ENCODE measurements around the gene TSC1.
"Not testable (repeated sequence)": the region's sequence is repeated elsewhere in the genome, so short reads cannot be mapped to it uniquely, and the experiment has no call there.

Gene TSC1

GRCh38 chr9:132970324-132971062, 26.1 kb upstream of the TSC1 start:
- TF ChIP-seq EZH2 (IDR thresholded peaks at IDR 0.05) (no peak), FOXP2 (optimal IDR thresholded peaks at IDR 0.05; ENCODE audit: control extremely low read depth, extremely low read length, insufficient read depth) (no peak), POLR2AphosphoS5 (IDR thresholded peaks at IDR 0.05; ENCODE audit: borderline replicate concordance, low read depth, low read length) (no peak)
- no peaks in the 10 kb centered on the region for H3K9me3 ChIP-seq (ENCODE audit: low read depth, low read length)
- no peak for DNase-seq (ENCODE audit: low read depth, low spot score)
- H3K27ac ChIP-seq: no peak overlapping the region
- H3K9ac ChIP-seq (ENCODE audit: insufficient read length): no peak overlapping the region
- H3K4me3 ChIP-seq: no peak overlapping the region
- no peaks in the 10 kb centered on the region for H3K36me3 ChIP-seq (ENCODE audit: insufficient read depth, low read length)

GRCh38 chr9:132969783-132970182, 25.4 kb upstream of the TSC1 start:
- no peaks in the 10 kb centered on the region for H3K9me3 ChIP-seq (ENCODE audit: low read depth, low read length)
- H3K27ac ChIP-seq: no peak overlapping the region
- H3K36me3 ChIP-seq (ENCODE audit: insufficient read depth, low read length): no peaks in the 10 kb centered on the region
- no peak for DNase-seq (ENCODE audit: low read depth, low spot score)
- no peak overlapping the region for H3K9ac ChIP-seq (ENCODE audit: insufficient read length)
- H3K4me3 ChIP-seq: no peak overlapping the region
- TF ChIP-seq EZH2 (IDR thresholded peaks at IDR 0.05): no peak
- no peak for TF ChIP-seq POLR2AphosphoS5 (IDR thresholded peaks at IDR 0.05; ENCODE audit: borderline replicate concordance, low read depth, low read length)
- TF ChIP-seq FOXP2 (optimal IDR thresholded peaks at IDR 0.05; ENCODE audit: control extremely low read depth, extremely low read length, insufficient read depth): no peak

- H3K4me3 ChIP-seq; H3K36me3 ChIP-seq (ENCODE audit: insufficient read depth, low read length); H3K9ac ChIP-seq (ENCODE audit: insufficient read length); H3K9me3 ChIP-seq (ENCODE audit: low read depth, low read length); H3K27ac ChIP-seq; DNase-seq (ENCODE audit: low read depth, low spot score): not testable (repeated sequence)
Observed at GRCh38 chr9:132967908-132968307, 23.5 kb upstream of the TSC1 start.

GRCh38 chr9:132965478-132965877, 21.1 kb upstream of the TSC1 start:
- TF ChIP-seq POLR2AphosphoS5 (IDR thresholded peaks at IDR 0.05; ENCODE audit: borderline replicate concordance, low read depth, low read length) (no peak), FOXP2 (optimal IDR thresholded peaks at IDR 0.05; ENCODE audit: control extremely low read depth, extremely low read length, insufficient read depth) (no peak), EZH2 (IDR thresholded peaks at IDR 0.05) (no peak)
- no peak overlapping the region for H3K9ac ChIP-seq (ENCODE audit: insufficient read length)
- H3K4me3 ChIP-seq: no peak overlapping the region
- no peaks in the 10 kb centered on the region for H3K9me3 ChIP-seq (ENCODE audit: low read depth, low read length)
- no peak for DNase-seq (ENCODE audit: low read depth, low spot score)
- H3K27ac ChIP-seq: no peak overlapping the region
- H3K36me3 ChIP-seq (ENCODE audit: insufficient read depth, low read length): no peaks in the 10 kb centered on the region

GRCh38 chr9:132961002-132961401, 16.6 kb upstream of the TSC1 start:
- no peak for DNase-seq (ENCODE audit: low read depth, low spot score)
- Histone ChIP-seq H3K9me3 (ENCODE audit: low read depth, low read length) (no peaks in the 10 kb centered on the region), H3K36me3 (ENCODE audit: insufficient read depth, low read length) (no peaks in the 10 kb centered on the region), H3K27ac (no peak overlapping the region), H3K9ac (ENCODE audit: insufficient read length) (no peak overlapping the region), H3K4me3 (no peak overlapping the region)
- TF ChIP-seq FOXP2 (optimal IDR thresholded peaks at IDR 0.05; ENCODE audit: control extremely low read depth, extremely low read length, insufficient read depth): no peak
- TF ChIP-seq POLR2AphosphoS5 (IDR thresholded peaks at IDR 0.05; ENCODE audit: borderline replicate concordance, low read depth, low read length): no peak
- TF ChIP-seq EZH2 (IDR thresholded peaks at IDR 0.05): no peak

GRCh38 chr9:132957805-132958204, 13.4 kb upstream of the TSC1 start:
- TF ChIP-seq EZH2 (IDR thresholded peaks at IDR 0.05) (no peak), FOXP2 (optimal IDR thresholded peaks at IDR 0.05; ENCODE audit: control extremely low read depth, extremely low read length, insufficient read depth) (no peak), POLR2AphosphoS5 (IDR thresholded peaks at IDR 0.05; ENCODE audit: borderline replicate concordance, low read depth, low read length) (no peak)
- no peak overlapping the region for H3K9ac ChIP-seq (ENCODE audit: insufficient read length)

GRCh38 chr9:132955768-132956167, 11.4 kb upstream of the TSC1 start:
- no peak overlapping the region for H3K27ac ChIP-seq
- DNase-seq (ENCODE audit: low read depth, low spot score): no peak
- no peak overlapping the region for H3K9ac ChIP-seq (ENCODE audit: insufficient read length)
- H3K36me3 ChIP-seq (ENCODE audit: insufficient read depth, low read length): no peaks in the 10 kb centered on the region
- H3K4me3 ChIP-seq: no peak overlapping the region
- no peak for TF ChIP-seq FOXP2 (optimal IDR thresholded peaks at IDR 0.05; ENCODE audit: control extremely low read depth, extremely low read length, insufficient read depth)
- no peak for TF ChIP-seq EZH2 (IDR thresholded peaks at IDR 0.05)
- TF ChIP-seq POLR2AphosphoS5 (IDR thresholded peaks at IDR 0.05; ENCODE audit: borderline replicate concordance, low read depth, low read length): no peak
- no peaks in the 10 kb centered on the region for H3K9me3 ChIP-seq (ENCODE audit: low read depth, low read length)

More at GRCh38 chr9:132957805-132958204, 13.4 kb upstream of the TSC1 start:
- Histone ChIP-seq H3K27ac (no peak overlapping the region), H3K4me3 (no peak overlapping the region), H3K9me3 (ENCODE audit: low read depth, low read length) (no peaks in the 10 kb centered on the region), H3K36me3 (ENCODE audit: insufficient read depth, low read length) (no peaks in the 10 kb centered on the region)
- no peak for DNase-seq (ENCODE audit: low read depth, low spot score)

GRCh38 chr9:132955123-132955522, 10.7 kb upstream of the TSC1 start:
- TF ChIP-seq FOXP2 (optimal IDR thresholded peaks at IDR 0.05; ENCODE audit: control extremely low read depth, extremely low read length, insufficient read depth) (no peak), EZH2 (IDR thresholded peaks at IDR 0.05) (no peak), POLR2AphosphoS5 (IDR thresholded peaks at IDR 0.05; ENCODE audit: borderline replicate concordance, low read depth, low read length) (no peak)
- DNase-seq (ENCODE audit: low read depth, low spot score): no peak
- no peak overlapping the region for H3K9ac ChIP-seq (ENCODE audit: insufficient read length)
- no peak overlapping the region for H3K27ac ChIP-seq
- H3K36me3 ChIP-seq (ENCODE audit: insufficient read depth, low read length): no peaks in the 10 kb centered on the region
- no peak overlapping the region for H3K4me3 ChIP-seq
- no peaks in the 10 kb centered on the region for H3K9me3 ChIP-seq (ENCODE audit: low read depth, low read length)

- Histone ChIP-seq H3K36me3 (ENCODE audit: insufficient read depth, low read length) (no peaks in the 10 kb centered on the region), H3K27ac (no peak overlapping the region), H3K9ac (ENCODE audit: insufficient read length) (no peak overlapping the region), H3K4me3 (no peak overlapping the region), H3K9me3 (ENCODE audit: low read depth, low read length) (no peaks in the 10 kb centered on the region)
- no peak for TF ChIP-seq POLR2AphosphoS5 (IDR thresholded peaks at IDR 0.05; ENCODE audit: borderline replicate concordance, low read depth, low read length)
- DNase-seq (ENCODE audit: low read depth, low spot score): no peak
Observed at GRCh38 chr9:132949709-132950108, 5.3 kb upstream of the TSC1 start.
